HG03045 (cell line): ENCODE measurements around the gene HOMER3.
"Not testable (repeated sequence)": the region's sequence is repeated elsewhere in the genome, so short reads cannot be mapped to it uniquely, and the experiment has no call there.

Source experiments
- ATAC-seq: cut with Tn5 transposase; IDR thresholded peaks from one replicate; pipeline ENCODE4 v1.9.1; 2021; ENCODE audit warnings: mild to moderate bottlenecking, moderate library complexity; ENCODE audit not compliant: unreplicated experiment

HOMER3 gene

GRCh38 chr19:18954094-18954493 lies 13.1 kb upstream of the HOMER3 start:
- no peak for ATAC-seq

- not testable (repeated sequence) for ATAC-seq
Measured at GRCh38 chr19:18952364-18953003, 11.5 kb upstream of the HOMER3 start.

- ATAC-seq = no peak
Measured at GRCh38 chr19:18951721-18952281, 10.8 kb upstream of the HOMER3 start.

DNA sequence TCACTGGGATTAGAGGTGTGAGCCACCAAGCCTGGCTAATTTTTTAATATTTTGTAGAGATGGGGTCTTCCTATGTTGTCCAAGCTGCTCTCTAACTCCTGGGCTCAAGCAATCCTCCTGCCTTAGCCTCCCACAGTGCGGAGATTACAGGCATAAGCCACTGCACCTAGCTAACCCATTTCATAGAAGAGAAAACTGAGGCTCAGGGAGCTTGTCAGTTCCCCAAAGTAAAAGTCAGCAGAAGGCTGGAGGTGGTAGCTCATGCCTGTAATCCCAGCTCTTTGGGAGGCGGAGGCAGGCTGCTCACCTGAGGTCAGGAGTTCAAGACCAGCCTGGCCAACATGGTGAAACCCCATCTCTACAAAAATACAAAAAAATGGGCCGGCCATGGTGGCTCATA lies 8.8 kb upstream of the HOMER3 start:
- ATAC-seq = no peak

DNA sequence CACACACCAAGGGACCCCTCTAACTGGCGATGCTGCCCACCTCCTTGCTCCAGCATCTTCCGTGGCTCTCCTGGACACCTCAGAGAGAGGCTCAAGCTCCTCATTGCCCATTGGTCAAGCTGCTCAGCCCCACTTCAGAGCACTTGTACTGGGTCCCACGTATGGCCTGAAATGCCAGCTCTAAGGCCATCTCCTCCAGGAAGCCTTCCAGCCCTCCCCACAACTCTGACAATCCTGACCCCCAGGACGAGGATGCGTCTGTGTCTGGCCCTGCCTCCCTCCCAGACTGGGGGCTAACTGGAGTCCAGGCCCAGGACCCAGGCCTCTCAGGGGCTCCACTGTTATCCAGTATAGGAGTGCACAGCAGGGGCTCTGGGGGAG lies 7.9 kb upstream of the HOMER3 start:
- ATAC-seq = no peak

GRCh38 chr19:18948075-18948975 lies 7.3 kb upstream of the HOMER3 start:
- no peak for ATAC-seq

DNA sequence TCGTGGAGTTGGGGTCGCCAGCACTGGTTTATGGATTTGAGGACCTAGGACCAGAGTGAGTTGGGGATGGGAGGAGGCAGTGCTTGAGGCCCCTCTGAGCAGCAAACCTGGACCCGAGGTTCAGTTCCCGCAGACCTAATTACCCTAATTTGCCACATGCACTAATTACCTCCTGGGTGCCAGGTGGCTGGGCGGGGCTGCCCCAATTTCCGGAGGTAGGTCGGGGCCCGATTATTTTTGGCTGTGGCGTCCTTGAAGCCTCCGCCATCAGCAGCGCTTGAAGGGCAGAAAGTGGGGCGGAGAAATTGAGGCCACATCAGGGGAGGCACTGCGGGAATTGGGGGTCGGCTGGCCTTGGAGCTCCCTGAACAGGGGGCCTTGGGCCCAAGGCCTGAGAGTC lies 5.9 kb upstream of the HOMER3 start:
- no peak for ATAC-seq

- no peak for ATAC-seq
Measured at GRCh38 chr19:18946335-18946734, 5.3 kb upstream of the HOMER3 start.

DNA sequence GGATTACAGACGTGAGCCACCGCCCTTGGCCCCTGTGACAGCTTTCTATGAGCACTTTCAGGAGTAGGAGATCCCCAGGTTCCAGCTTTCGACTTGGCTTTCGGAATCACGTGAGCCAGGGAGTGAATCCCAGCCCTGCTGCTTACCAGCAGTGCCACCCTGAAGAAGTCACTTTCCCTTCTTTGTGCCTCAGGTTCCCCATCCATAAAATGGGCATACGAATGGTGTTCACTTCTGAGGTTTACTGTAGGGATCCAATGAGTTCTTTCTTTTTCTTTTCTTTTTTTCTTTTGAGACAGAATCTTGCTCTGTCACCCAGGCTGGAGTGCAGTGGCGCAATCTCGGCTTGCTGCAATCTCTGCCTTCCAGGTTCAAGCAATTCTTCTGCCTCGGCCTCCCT lies 4.3 kb upstream of the HOMER3 start:
- no peak for ATAC-seq

DNA sequence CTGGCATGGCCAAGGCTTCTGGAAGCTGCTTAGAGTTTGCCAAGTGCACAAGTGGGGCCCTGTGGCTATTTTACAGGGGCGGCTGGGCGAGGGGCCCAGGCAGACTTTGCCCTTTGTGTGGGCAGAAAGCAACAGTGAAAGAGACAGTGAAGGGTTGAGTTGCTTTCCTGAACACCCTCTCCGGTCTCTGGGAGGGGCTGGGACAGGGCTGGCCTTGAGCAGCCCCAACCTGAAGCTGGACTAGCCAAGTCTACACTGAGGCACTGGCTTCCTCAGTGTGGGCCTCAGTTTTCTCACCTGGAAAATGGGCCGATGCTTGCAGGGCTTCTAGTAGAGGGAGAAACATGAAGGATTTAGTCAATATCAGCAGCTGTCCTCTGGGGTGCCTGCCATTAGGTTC lies 2.4 kb upstream of the HOMER3 start:
- no peak for ATAC-seq

GRCh38 chr19:18942692-18943091 lies 1.7 kb upstream of the HOMER3 start:
- no peak for ATAC-seq

- no peak for ATAC-seq
Measured at GRCh38 chr19:18941628-18942354, 774 bp upstream of the HOMER3 start.

- ATAC-seq = no peak
Measured at GRCh38 chr19:18939922-18940768, 872 bp downstream of the HOMER3 start.

- no peak for ATAC-seq
Measured at GRCh38 chr19:18939163-18939562, 1.9 kb downstream of the HOMER3 start.

GRCh38 chr19:18933297-18933696 lies 7.7 kb downstream of the HOMER3 start:
- no peak for ATAC-seq

DNA sequence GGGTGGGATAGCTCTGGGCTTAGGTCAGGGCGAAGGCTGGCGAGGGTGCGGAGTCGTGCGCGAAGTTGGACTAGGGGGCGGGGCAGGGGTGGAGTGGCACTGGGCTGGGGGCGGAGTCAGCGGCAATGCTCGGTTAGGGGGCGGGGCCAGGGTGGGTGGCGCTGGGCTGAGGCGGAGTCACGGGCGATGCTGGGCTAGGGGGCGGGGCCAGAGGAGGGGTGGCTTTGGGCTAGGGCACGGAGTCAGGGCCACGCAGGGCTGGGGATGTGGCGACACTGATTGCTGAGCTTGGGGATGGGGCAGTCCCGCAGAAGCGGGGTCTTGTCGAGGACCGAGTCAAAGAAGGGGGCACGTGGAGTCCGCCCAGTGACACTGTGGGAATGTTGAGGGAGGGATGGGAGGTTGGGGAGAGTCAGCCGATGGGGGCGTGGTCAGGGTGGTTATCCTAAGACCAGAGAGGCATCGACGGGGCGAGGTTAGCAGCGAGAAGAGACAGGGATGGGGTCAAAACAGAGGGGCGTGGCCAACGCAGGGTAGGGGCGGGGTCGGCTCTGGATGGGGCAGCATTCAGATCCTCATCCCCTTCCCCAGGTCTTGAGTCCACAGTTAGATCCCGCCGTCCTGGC lies 8.7 kb downstream of the HOMER3 start:
- ATAC-seq = no peak

DNA sequence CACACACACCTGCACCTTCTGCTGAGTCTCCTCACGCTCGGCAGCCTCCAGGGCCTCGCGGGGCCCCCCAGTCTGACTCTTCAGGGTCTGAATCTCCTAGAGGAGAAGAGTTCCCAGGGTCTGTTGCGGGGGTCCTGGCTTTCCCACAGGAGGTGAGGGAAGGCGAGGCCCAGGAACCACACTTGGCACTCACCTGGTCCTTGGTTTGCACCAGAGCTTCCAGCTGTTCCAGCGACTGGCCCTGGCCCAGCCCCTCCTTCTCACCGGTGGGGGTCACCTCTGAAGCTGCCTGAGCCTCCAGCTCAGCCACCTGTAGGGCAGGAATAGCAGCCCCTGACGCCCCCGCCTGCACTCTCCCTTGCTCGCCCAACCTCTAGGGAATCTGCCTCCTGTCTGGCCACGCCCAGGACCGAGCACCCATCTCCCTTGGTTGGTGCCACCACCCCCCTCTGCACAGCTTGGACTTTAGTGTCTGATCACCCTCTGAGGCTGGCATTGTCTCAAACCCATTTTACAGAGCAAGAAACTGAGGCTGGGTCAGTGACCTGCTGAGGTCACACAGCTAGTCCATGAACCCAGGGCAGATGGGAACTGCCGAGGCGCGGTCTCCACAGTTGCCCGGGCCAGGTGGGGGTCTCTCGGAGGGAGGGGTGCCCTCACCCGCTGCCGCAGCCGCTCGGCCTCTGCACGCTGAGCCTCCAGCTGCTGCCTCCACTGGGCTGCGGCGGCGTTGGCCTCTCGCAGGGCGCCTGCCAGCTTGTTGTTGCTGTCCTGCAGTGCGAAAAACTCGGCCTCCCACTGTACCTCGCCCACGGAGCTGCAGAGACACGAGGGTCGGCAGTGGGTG lies 9.5 kb downstream of the HOMER3 start:
- no peak for ATAC-seq

- no peak for ATAC-seq
Measured at GRCh38 chr19:18929311-18929710, 11.7 kb downstream of the HOMER3 start.
